WTC11 (cell line): ENCODE data around the gene COL26A1. TPM values are rescaled to one million over a fixed set of nuclear protein-coding genes. Genes with fewer than 3 reads are reported as not detected.

Source experiments
- AFF4 ChIP-seq: sonication (generic); formaldehyde crosslinking; IDR thresholded peaks from 2 replicates; pipeline ENCODE4 v1.8.1; 2023; ENCODE audit warnings: mild to moderate bottlenecking, missing genetic modification reagents, borderline replicate concordance
- ARID4B ChIP-seq: sonication (generic); formaldehyde crosslinking; IDR thresholded peaks from 2 replicates; pipeline ENCODE4 v1.8.0; 2023; ENCODE audit warnings: missing genetic modification reagents, mild to moderate bottlenecking, borderline replicate concordance
- ATF6 ChIP-seq: sonication (generic); formaldehyde crosslinking; IDR thresholded peaks from 2 replicates; pipeline ENCODE4 v1.8.1; 2023; ENCODE audit warnings: mild to moderate bottlenecking, missing genetic modification reagents
- CTCF ChIP-seq: fragments of 200-600 bp; IDR thresholded peaks from 2 replicates; pipeline ENCODE4 v1.8.0; 2022; ENCODE audit warnings: antibody characterized with exemption
- ERG ChIP-seq: fragments of 250-450 bp; sonication (Bioruptor Pico); IDR thresholded peaks from 2 replicates; pipeline ENCODE4 v1.8.0; 2021; ENCODE audit warnings: mild to moderate bottlenecking
- ETV6 ChIP-seq: sonication (generic); formaldehyde crosslinking; IDR thresholded peaks from 2 replicates; pipeline ENCODE4 v1.8.1; 2022; ENCODE audit warnings: mild to moderate bottlenecking, missing genetic modification reagents
- KAT7 ChIP-seq: sonication (generic); formaldehyde crosslinking; IDR thresholded peaks from 2 replicates; pipeline ENCODE4 v1.8.1; 2023; ENCODE audit warnings: missing genetic modification reagents, mild to moderate bottlenecking, borderline replicate concordance
- MAX ChIP-seq: sonication (generic); formaldehyde crosslinking; IDR thresholded peaks from 2 replicates; pipeline ENCODE4 v1.8.0; 2022; ENCODE audit warnings: mild to moderate bottlenecking, missing genetic modification reagents
- NR1H2 ChIP-seq: sonication (generic); formaldehyde crosslinking; IDR thresholded peaks from 2 replicates; pipeline ENCODE4 v1.9.0; 2021; ENCODE audit warnings: mild to moderate bottlenecking, moderate library complexity, missing genetic modification reagents
- PREB ChIP-seq: sonication (generic); formaldehyde crosslinking; IDR thresholded peaks from 2 replicates; pipeline ENCODE4 v1.8.1; 2022; ENCODE audit warnings: mild to moderate bottlenecking, missing genetic modification reagents, moderate library complexity, borderline replicate concordance
- SMAD3 ChIP-seq: sonication (generic); formaldehyde crosslinking; IDR thresholded peaks from 2 replicates; pipeline ENCODE4 v1.8.0; 2022; ENCODE audit warnings: missing genetic modification reagents, mild to moderate bottlenecking, borderline replicate concordance
- SOX15 ChIP-seq: fragments of 250-450 bp; sonication (Bioruptor Pico); IDR thresholded peaks from 2 replicates; pipeline ENCODE4 v1.9.0; 2021; ENCODE audit warnings: mild to moderate bottlenecking
- TEAD1 ChIP-seq: sonication (generic); formaldehyde crosslinking; IDR thresholded peaks from 2 replicates; pipeline ENCODE4 v1.8.0; 2022; ENCODE audit warnings: mild to moderate bottlenecking, missing genetic modification reagents
- TP53 ChIP-seq: sonication (generic); formaldehyde crosslinking; IDR thresholded peaks from 2 replicates; pipeline ENCODE4 v1.8.1; 2023; ENCODE audit warnings: mild to moderate bottlenecking, missing genetic modification reagents
- ZBTB21 ChIP-seq: sonication (generic); formaldehyde crosslinking; IDR thresholded peaks from 2 replicates; pipeline ENCODE4 v1.8.1; 2023; ENCODE audit warnings: mild to moderate bottlenecking, missing genetic modification reagents, borderline replicate concordance
- ZMAT4 ChIP-seq: fragments of 250-450 bp; sonication (Bioruptor Pico); IDR thresholded peaks from 2 replicates; pipeline ENCODE4 v1.9.0; 2021; ENCODE audit warnings: mild to moderate bottlenecking
- ZNF219 ChIP-seq: sonication (generic); formaldehyde crosslinking; IDR thresholded peaks from 2 replicates; pipeline ENCODE4 v1.8.0; 2023; ENCODE audit warnings: missing genetic modification reagents, mild to moderate bottlenecking, borderline replicate concordance
- ZNF416 ChIP-seq: fragments of 250-450 bp; sonication (Bioruptor Pico); IDR thresholded peaks from 2 replicates; pipeline ENCODE4 v1.9.0; 2021; ENCODE audit warnings: mild to moderate bottlenecking, inconsistent platforms
- ZNF425 ChIP-seq: fragments of 250-450 bp; sonication (Bioruptor Pico); conservative IDR thresholded peaks from 2 replicates; pipeline ENCODE4 v1.9.0; 2021; ENCODE audit warnings: mild to moderate bottlenecking
- ZNF671 ChIP-seq: fragments of 250-450 bp; sonication (Bioruptor Pico); IDR thresholded peaks from 2 replicates; pipeline ENCODE4 v1.8.0; 2021; ENCODE audit warnings: mild to moderate bottlenecking
- total RNA-seq: library from RNA; stranded (reverse); gene quantifications from 3 replicates; pipeline ENCODE4 v1.2.3, GENCODE V29; 2021

COL26A1 gene
- total RNA-seq, 1 experiment from 2014 or later: 64.4 TPM

GRCh38 chr7:101363734-101364374, 1.2 kb downstream of the COL26A1 start (continued):
- TF ChIP-seq ARID4B (CRISPR knock-in tag) (no peak), MAX (peak; percentile 65; the same call in 1 of the 2 replicates), TEAD1 (peak; percentile 38; the same call in 1 of the 2 replicates), ZNF416 (CRISPR knock-in tag) (no peak), ATF6 (CRISPR knock-in tag) (no peak), ZNF425 (CRISPR knock-in tag) (no peak), ZMAT4 (CRISPR knock-in tag) (no peak), SOX15 (CRISPR knock-in tag) (no peak), KAT7 (CRISPR knock-in tag) (0 out of 2 replicates have a peak, but pooled peaks have one; percentile 34), ZNF219 (no peak; the same call in 1 of the 2 replicates), ZBTB21 (no peak), ZNF671 (CRISPR knock-in tag) (no peak), ETV6 (CRISPR knock-in tag) (0 out of 2 replicates have a peak, but pooled peaks have one; percentile 35), ERG (CRISPR knock-in tag) (no peak), NR1H2 (CRISPR knock-in tag) (no peak), AFF4 (CRISPR knock-in tag) (peak; percentile 64; the same call in 1 of the 2 replicates), CTCF (peak; percentile 91), PREB (CRISPR knock-in tag) (no peak), SMAD3 (CRISPR knock-in tag) (no peak), TP53 (CRISPR knock-in tag) (no peak)
